ENCODE data around the gene MAGEA9B.
"Not testable (repeated sequence)": the region's sequence is repeated elsewhere in the genome, so short reads cannot be mapped to it uniquely, and the experiment has no call there.

Gene MAGEA9B

GRCh38 chrX:149571770-149572169 is 15.5 kb downstream of the MAGEA9B start:
- no peak for DNase-seq (ENCODE audit: low read depth in 2 of 2)

GRCh38 chrX:149570668-149571067 is 16.6 kb downstream of the MAGEA9B start:
- no peak for DNase-seq (ENCODE audit: low read depth in 2 of 2)

DNA sequence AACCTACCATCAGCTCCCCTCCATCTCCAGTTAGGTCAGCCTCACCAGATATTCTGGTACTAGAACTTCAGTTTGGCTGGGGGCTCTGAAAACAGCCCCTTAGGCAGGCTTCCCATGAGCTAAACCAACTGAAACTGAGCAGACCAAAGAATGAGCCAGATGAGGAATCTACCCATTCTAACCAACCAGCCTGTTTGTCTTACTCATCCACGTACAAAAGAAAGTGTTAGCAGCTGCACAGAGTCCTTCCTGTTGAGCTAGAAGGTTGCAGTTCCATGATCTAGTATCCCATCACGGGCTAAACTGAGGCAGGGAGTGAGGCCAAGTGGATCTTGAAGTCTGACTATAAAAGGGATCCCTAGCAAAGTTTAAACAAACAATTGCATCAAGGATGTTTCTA is 17.5 kb downstream of the MAGEA9B start:
- DNase-seq (ENCODE audit: low read depth in 2 of 2): no peak

GRCh38 chrX:149568701-149569296 is 18.5 kb downstream of the MAGEA9B start:
- DNase-seq (ENCODE audit: low read depth in 2 of 2): no peak

- no peak for DNase-seq (ENCODE audit: low read depth in 2 of 2)
Measured at GRCh38 chrX:149567621-149568417, 19.4 kb downstream of the MAGEA9B start.

GRCh38 chrX:149563359-149563758 is 23.9 kb downstream of the MAGEA9B start:
- DNase-seq (ENCODE audit: low read depth in 2 of 2): no peak

GRCh38 chrX:149555251-149555650 is 32.0 kb downstream of the MAGEA9B start:
- DNase-seq (ENCODE audit: low read depth in 2 of 2): not testable (repeated sequence)

DNA sequence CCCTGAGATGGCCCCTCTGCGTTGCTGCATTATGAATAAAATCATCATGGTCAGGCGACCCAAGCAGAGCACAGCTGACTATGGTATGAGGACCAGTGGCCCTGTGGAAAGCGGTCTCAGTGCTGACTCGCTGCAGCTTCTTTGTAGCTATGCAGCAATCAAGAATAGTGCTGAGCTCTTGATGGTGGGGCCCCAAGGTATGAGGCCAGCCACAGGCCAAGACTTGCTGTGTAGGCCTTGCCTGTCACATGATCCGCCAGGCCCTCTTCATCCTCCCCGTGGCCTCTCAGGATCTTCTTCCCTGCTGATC is 35.4 kb downstream of the MAGEA9B start:
- DNase-seq (ENCODE audit: low read depth in 2 of 2): not testable (repeated sequence)

DNA sequence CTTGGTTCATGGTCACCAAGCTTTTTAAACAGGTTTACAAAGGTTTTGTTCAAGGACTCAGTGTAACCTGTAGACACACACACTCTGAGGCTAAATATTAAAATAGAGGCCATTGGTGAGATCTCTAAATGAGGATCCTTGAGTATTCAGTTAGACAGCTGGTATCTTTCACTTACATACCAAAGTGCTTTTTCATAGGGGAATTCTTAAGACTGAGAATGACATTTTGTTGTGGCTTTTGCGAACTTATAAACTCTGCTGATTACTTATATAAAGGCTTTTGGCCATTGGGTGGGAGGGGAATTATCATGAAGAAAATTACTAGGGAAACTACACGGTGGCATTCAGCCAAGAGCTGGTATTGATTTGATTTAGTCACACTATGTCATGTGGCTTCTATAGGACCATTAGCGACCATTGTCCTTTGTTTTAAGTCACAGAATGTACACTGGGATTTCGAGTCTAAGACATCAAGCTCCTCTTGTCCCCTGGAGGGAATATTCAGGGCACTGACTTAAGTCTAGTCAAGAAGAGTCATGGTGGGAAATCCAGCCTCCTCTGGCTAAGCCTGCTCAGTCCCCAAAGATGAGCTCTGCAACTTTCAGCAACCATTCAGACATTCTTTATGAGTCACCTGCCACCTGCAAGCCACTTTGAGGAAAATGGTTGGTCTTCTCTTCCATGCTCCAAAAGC is 35.9 kb downstream of the MAGEA9B start:
- DNase-seq (ENCODE audit: low read depth in 2 of 2): not testable (repeated sequence)

DNA sequence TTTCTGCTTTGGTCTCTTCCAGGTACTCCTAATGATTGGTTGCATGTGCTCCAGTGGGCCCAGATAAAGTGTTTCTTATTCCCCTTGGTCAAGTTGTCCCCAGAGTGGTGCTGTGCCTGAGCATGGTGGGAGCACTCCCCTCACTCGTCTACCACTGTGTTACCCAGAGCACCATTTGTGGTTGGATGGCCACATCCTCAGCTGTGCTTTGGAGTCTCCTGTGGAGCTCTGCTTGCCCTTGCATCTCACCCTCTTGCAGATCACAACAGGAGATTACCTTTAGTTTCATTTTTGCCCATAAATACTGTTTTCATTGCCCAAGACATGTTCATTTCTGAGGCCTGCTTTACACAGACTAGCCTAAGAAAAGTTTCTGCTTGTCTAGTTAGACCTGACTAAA is 36.8 kb downstream of the MAGEA9B start:
- DNase-seq (ENCODE audit: low read depth in 2 of 2): not testable (repeated sequence)

DNA sequence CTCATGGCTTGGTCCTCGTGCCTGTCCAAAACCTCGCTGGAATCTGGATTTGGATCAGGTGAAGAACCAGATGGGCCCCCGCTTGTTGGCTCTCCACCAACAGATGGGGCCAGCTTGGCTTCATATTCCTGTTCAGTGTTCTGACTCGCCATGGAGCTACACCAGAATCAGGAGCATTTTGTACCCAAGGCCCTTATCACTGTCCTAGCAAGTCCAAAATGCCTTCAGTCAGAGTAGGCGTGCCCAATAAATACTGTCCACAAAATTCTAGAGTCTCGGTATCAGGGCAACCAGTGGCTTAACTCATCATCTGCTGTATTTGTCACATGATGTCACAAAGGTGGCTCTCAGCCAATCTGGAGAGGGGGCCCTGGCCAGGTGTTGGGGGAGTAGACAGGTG is 37.6 kb downstream of the MAGEA9B start, which contains the start of gene HSFX3:
TSS of gene HSFX3 (minus strand) at position 224 of the 400 bp plus-strand sequence. CDS start at position 152, 72 bp downstream.
- not testable (repeated sequence) for DNase-seq (ENCODE audit: low read depth in 2 of 2)

GRCh38 chrX:149547782-149548181 is 39.5 kb downstream of the MAGEA9B start:
- not testable (repeated sequence) for DNase-seq (ENCODE audit: low read depth in 2 of 2)

- DNase-seq (ENCODE audit: low read depth in 2 of 2): not testable (repeated sequence)
Measured at GRCh38 chrX:149546962-149547361, 40.3 kb downstream of the MAGEA9B start.

DNA sequence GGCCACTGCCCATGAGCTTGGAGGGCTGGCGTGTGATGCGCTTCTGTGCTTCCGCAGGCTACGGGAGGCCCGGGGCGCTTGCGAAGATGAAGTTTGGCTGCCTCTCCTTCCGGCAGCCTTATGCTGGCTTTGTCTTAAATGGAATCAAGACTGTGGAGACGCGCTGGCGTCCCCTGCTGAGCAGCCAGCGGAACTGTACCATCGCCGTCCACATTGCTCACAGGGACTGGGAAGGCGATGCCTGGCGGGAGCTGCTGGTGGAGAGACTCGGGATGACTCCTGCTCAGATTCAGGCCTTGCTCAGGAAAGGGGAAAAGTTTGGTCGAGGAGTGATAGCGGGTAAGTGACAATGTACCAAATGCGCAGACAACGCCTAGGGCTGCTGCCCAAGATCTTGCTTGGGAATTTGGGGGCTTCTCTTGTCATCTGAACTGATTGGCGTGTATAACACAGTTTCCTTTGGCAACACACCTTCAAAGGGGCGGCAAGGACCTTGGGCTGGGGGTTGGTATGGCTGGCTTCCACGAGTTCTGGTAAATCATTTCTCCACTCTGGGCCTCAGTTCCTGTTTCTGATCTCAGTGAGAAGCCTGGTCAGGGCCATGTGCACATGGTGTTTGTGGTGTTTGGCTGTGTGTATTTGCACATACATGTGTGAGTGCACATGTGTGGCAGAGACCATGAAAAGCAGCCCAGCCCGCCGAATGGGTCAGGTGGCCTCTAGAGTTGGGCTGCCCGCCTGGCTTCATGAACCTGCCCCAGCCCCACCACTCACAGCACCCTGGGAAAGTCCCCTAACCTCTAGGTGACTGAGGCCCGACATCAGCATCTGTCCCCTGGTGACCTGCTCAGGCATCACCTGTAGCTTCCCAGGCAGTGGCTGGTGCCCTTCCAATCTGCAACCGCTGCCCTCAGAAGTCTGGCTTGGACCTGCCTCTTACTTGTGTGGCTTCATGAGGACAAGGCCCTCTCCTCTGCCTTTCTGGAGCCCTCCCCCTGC is 41.4 kb downstream of the MAGEA9B start:
- DNase-seq (ENCODE audit: low read depth in 2 of 2): not testable (repeated sequence)

DNA sequence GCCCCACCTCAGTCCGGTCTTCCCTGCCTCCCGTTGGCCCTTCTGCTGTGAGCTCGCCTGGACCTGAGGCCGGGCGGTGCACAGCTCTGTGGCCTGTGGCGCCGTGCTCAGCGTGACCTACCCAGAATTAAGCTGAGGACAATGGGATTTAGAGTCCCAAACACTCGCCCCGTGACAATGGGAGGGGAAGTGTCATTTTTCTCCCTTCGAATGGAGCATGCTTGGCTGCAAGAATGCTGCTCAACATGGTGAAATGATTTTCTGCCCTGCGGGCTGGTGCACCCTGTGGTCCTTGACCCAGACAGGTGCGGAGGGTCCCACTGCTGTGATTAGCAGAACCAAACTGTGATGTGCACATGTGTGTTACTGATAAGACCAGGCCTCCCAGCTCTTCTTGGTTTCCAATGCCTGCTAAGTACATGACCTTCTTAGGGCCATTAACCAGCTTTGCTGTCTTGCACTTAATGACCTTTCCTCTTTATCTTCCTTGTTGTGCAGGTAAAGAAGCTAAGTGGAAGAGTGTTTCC is 45.7 kb downstream of the MAGEA9B start:
- DNase-seq (ENCODE audit: low read depth in 2 of 2): no peak

DNA sequence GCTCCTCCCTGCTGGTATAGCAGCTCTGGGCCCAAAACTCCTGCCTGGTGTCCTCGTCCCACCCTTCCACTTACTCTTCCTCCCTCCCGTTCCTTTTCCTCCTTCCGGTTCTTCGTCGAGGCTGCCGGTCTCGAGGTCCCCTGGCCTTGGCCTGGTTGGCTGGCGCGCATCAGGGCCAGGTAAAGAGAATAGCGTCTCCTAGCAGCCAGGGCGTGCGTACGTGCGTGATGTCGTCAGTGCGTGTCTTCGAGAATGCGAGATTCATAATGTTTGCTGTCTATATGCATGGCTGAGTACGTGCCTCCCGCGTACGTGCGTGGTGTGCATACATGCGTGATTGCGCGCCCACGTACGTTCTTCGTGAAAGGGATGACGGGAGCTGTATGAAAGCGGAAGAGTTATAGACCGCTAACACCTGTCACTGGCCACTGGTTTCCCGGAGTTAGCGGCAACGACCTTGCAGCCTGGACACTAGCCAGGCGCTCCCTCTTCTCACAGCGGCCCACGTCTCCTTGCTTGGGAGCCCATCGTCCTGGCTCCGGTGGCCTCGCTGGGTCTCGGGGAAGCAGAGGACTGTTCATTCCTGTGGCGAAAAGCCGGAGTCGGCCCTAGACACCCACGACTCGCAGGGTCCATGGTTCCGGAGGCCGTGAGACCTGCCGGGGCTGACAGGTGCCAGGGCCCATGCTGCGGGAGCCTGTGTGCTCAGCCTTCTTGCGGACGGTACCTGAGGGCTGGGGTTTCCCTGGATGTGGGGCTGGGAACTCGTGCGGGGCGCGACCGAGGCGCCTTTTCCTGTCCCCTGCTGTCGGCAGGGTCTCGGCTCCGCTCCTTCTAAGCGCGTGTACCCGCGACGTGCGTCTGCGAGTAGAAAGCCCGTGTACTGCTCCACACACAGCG is 46.4 kb downstream of the MAGEA9B start, which contains the start of gene EOLA1:
TSS of gene EOLA1 (plus strand) at position 392 of the 900 bp plus-strand sequence. CDS start 4,619 bp downstream, outside the sequence.
- DNase-seq (ENCODE audit: low read depth in 2 of 2): peak; percentile 66 to 81

GRCh38 chrX:149540131-149540620 is 47.1 kb downstream of the MAGEA9B start:
- peak; percentile 78 to 80 for DNase-seq (ENCODE audit: low read depth in 2 of 2)

- DNase-seq (ENCODE audit: low read depth in 2 of 2): peak; percentile 65 to 74
Measured at GRCh38 chrX:149539283-149540130, 47.8 kb downstream of the MAGEA9B start.

DNA sequence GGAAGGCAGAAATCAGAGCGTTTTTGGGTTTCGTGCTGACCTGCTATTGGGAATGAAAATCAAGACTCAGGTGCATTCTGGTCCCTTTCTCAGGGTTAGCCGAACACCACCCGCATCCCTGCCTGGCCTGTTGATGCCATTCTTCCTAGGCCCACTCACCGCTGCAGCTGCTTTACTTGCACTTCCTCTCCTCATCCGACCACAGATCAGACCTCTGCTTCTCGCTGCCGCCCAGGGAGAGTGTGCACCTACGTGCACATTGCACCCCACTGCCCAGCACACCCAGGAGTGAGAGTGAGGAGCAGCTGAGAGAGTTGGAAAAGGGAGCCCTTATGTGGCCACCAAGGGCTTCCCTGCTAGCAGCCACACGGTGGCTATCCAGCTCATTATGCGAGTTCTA is 49.8 kb downstream of the MAGEA9B start:
- DNase-seq (ENCODE audit: low read depth in 2 of 2): not testable (repeated sequence)
